Loucy (cell line): ENCODE results near the gene ST8SIA1.

Experiments
- CTCF ChIP-seq: fragments of 200-600 bp; sonication (generic); conservative IDR thresholded peaks from 2 replicates; pipeline ENCODE4 v1.5.1; 2014; ENCODE audit warnings: mild to moderate bottlenecking, antibody characterized with exemption, low read length
- EZH2phosphoT487 ChIP-seq: fragments of 200-600 bp; IDR thresholded peaks from 2 replicates; pipeline ENCODE4 v1.6.1; 2018; ENCODE audit warnings: antibody characterized with exemption, mild to moderate bottlenecking, moderate library complexity, borderline replicate concordance

GRCh38 chr12:22339691-22340090 is 5.2 kb upstream of the ST8SIA1 start:
- TF ChIP-seq CTCF (no peak), EZH2phosphoT487 (no peak)
